Measurements from ENCODE around the gene ANKRD2. TPM values are rescaled to one million over a fixed set of nuclear protein-coding genes. Genes with fewer than 3 reads are reported as not detected.
A peak's percentile ranks its signal among the peaks of the same experiment; 100 is the strongest.

ANKRD2 gene
- total and polyA plus RNA-seq, 2 donors (not counting 1 experiment from before 2014, with no cell fraction given) = 0.26 to 1.8 TPM

DNA sequence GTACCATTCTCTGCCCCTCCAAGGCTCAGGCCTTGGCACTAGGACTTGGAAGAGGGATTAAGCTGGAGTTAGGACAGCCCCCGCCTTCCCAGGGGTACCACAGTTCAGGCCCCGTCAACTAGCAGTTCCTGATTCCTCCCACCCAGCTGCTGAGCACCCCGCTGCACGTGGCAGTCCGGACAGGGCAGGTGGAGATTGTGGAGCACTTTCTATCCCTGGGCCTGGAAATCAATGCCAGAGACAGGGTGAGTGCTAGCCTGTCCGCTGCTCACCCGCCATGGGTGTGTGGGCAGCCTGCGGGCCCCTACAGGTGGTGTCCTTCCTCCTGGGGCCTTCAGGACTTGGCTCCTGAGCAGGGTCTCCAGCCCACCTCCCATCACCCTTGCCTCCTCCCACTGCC is 9.6 kb downstream of the ANKRD2 start:
- TF ChIP-seq EZH2 (IDR thresholded peaks at IDR 0.05; ENCODE audit: low read length, missing control alignments) (no peak), CTCF (conservative IDR thresholded peaks at IDR 0.05 in 1 of 2, IDR thresholded peaks at IDR 0.05 in 1 of 2; ENCODE audit: low read depth in 1 of 2, low read length in 2 of 2) (no peak)
- Histone ChIP-seq H4K20me1 (ENCODE audit: control insufficient read depth, extremely low read depth, insufficient read depth, low read length) (no peaks in the 10 kb centered on the region), H2AFZ (ENCODE audit: low read length) (no peak overlapping the region), H3K79me2 (ENCODE audit: control insufficient read depth, insufficient read depth, low read length) (no peaks in the 10 kb centered on the region), H3K4me2 (ENCODE audit: extremely low read depth, insufficient read depth, low read length) (no peak overlapping the region), H3K27ac (ENCODE audit: insufficient read depth, low read length) (no peak overlapping the region), H3K4me1 (ENCODE audit: control insufficient read depth, extremely low read depth, insufficient read depth, low read length) (peaks cover 3% of the 10 kb centered on the region), H3K27me3 (ENCODE audit: control insufficient read depth, insufficient read depth, low read length) (no peaks in the 10 kb centered on the region), H3K9ac (ENCODE audit: insufficient read depth, low read length) (no peak overlapping the region), H3K36me3 (ENCODE audit: control insufficient read depth, insufficient read depth, low read length) (no peaks in the 10 kb centered on the region), H3K4me3 (replicated peaks in 1 of 4; ENCODE audit: control extremely low read depth in 1 of 4, insufficient read depth in 1 of 4, low read depth in 3 of 4, low read length in 4 of 4) (no peak overlapping the region), H3K9me3 (ENCODE audit: control insufficient read depth, insufficient read depth, low read depth, low read length) (no peaks in the 10 kb centered on the region)
- DNase-seq (ENCODE audit: low read depth in 2 of 2) = no peak

DNA sequence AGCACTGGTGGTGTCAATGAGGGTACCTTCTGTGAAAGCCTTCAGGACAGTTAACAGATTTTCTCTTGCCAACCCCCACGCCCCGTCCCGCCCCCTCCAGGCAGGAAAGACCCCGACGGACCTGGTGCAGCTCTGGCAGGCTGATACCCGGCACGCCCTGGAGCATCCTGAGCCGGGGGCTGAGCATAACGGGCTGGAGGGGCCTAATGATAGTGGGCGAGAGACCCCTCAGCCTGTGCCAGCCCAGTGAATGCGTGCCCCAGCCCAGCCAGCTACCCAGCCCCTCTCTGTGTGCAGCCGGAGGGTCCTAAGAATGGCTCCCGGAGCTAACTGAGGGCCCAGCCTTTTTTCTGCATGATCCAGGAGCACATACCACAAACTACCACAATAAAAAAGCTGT is 10.9 kb downstream of the ANKRD2 start:
- no peak overlapping the region for H3K9ac ChIP-seq (ENCODE audit: insufficient read depth, low read length)
- no peak overlapping the region for H3K4me3 ChIP-seq (replicated peaks in 1 of 4; ENCODE audit: control extremely low read depth in 1 of 4, insufficient read depth in 1 of 4, low read depth in 3 of 4, low read length in 4 of 4)
- H2AFZ ChIP-seq (ENCODE audit: low read length) = no peak overlapping the region
- H3K27me3 ChIP-seq (ENCODE audit: control insufficient read depth, insufficient read depth, low read length) = no peaks in the 10 kb centered on the region
- H3K79me2 ChIP-seq (ENCODE audit: control insufficient read depth, insufficient read depth, low read length) = no peaks in the 10 kb centered on the region
- H4K20me1 ChIP-seq (ENCODE audit: control insufficient read depth, extremely low read depth, insufficient read depth, low read length) = no peaks in the 10 kb centered on the region
- H3K4me2 ChIP-seq (ENCODE audit: extremely low read depth, insufficient read depth, low read length) = no peak overlapping the region
- no peak for TF ChIP-seq EZH2 (IDR thresholded peaks at IDR 0.05; ENCODE audit: low read length, missing control alignments)
- no peak for TF ChIP-seq CTCF (conservative IDR thresholded peaks at IDR 0.05 in 1 of 2, IDR thresholded peaks at IDR 0.05 in 1 of 2; ENCODE audit: low read depth in 1 of 2, low read length in 2 of 2)
- no peaks in the 10 kb centered on the region for H3K9me3 ChIP-seq (ENCODE audit: control insufficient read depth, insufficient read depth, low read depth, low read length)
- no peaks in the 10 kb centered on the region for H3K36me3 ChIP-seq (ENCODE audit: control insufficient read depth, insufficient read depth, low read length)
- H3K27ac ChIP-seq (ENCODE audit: insufficient read depth, low read length) = no peak overlapping the region
- peaks cover 3% of the 10 kb centered on the region for H3K4me1 ChIP-seq (ENCODE audit: control insufficient read depth, extremely low read depth, insufficient read depth, low read length)
- no peak for DNase-seq (ENCODE audit: low read depth in 2 of 2)

- Histone ChIP-seq H2AFZ (ENCODE audit: low read length) (peak within 1 kb of the TSS; percentile 55), H3K27ac (ENCODE audit: insufficient read depth, low read length) (no peak within 1 kb of the TSS), H4K20me1 (ENCODE audit: control insufficient read depth, extremely low read depth, insufficient read depth, low read length) (no peaks in the 10 kb centered on the region), H3K9ac (ENCODE audit: insufficient read depth, low read length) (no peak within 1 kb of the TSS), H3K4me3 (replicated peaks in 1 of 4; ENCODE audit: control extremely low read depth in 1 of 4, insufficient read depth in 1 of 4, low read depth in 3 of 4, low read length in 4 of 4) (no peak within 1 kb of the TSS), H3K27me3 (ENCODE audit: control insufficient read depth, insufficient read depth, low read length) (no peaks in the 10 kb centered on the region), H3K4me2 (ENCODE audit: extremely low read depth, insufficient read depth, low read length) (peak within 1 kb of the TSS; percentile 5), H3K4me1 (ENCODE audit: control insufficient read depth, extremely low read depth, insufficient read depth, low read length) (peaks cover 3% of the 10 kb centered on the region), H3K79me2 (ENCODE audit: control insufficient read depth, insufficient read depth, low read length) (no peaks in the 10 kb centered on the region), H3K36me3 (ENCODE audit: control insufficient read depth, insufficient read depth, low read length) (no peaks in the 10 kb centered on the region), H3K9me3 (ENCODE audit: control insufficient read depth, insufficient read depth, low read depth, low read length) (no peaks in the 10 kb centered on the region)
- peak; percentile 61 to 72 for DNase-seq (ENCODE audit: low read depth in 2 of 2)
- no peak for TF ChIP-seq CTCF (conservative IDR thresholded peaks at IDR 0.05 in 1 of 2, IDR thresholded peaks at IDR 0.05 in 1 of 2; ENCODE audit: low read depth in 1 of 2, low read length in 2 of 2)
- no peak for TF ChIP-seq EZH2 (IDR thresholded peaks at IDR 0.05; ENCODE audit: low read length, missing control alignments)
Observed at GRCh38 chr10:97584060-97584797, 11.7 kb downstream of the ANKRD2 start, which contains the start of gene HOGA1. TSS of gene HOGA1 (plus strand) at chr10:97584389. CDS start at chr10:97584704, 315 bp downstream.
